Nephron (organoid): ENCODE measurements around the gene LRWD1.

Source experiments
- H3K27ac Mint-ChIP-seq, 3 experiments: 2 replicates each; pipeline ENCODE4 v1.8.0; 2020; ENCODE audit warnings: mixed read lengths in 3 of 3, mild to moderate bottlenecking in 2 of 3, moderate library complexity in 1 of 3
- H3K27me3 Mint-ChIP-seq: 2 replicates; pipeline ENCODE4 v1.8.0; 2021; ENCODE audit warnings: low read depth, mild to moderate bottlenecking, moderate library complexity, mixed read lengths
- H3K36me3 Mint-ChIP-seq: 2 replicates; pipeline ENCODE4 v1.8.0; 2020; ENCODE audit warnings: low read depth, mixed read lengths
- H3K4me1 Mint-ChIP-seq: 2 replicates; pipeline ENCODE4 v1.8.0; 2020; ENCODE audit warnings: mixed read lengths
- H3K4me3 Mint-ChIP-seq, 3 experiments: 2 replicates each; pipeline ENCODE4 v1.8.0; 2020; ENCODE audit warnings: mild to moderate bottlenecking in 3 of 3, mixed read lengths in 3 of 3, moderate library complexity in 2 of 3
- H3K9me3 Mint-ChIP-seq: 2 replicates; pipeline ENCODE4 v1.8.0; 2020; ENCODE audit warnings: mixed read lengths
- CTCF ChIP-seq, 3 experiments: fragments of 200-600 bp; sonication (generic); IDR thresholded peaks; one replicate each; pipeline ENCODE4 v1.5.0; 2021; ENCODE audit warnings: antibody characterized with exemption in 3 of 3; ENCODE audit not compliant: unreplicated experiment in 3 of 3

The LRWD1 gene

GRCh38 chr7:102434039-102434486, 30.7 kb upstream of the LRWD1 start:
- peaks cover 16% of the 10 kb centered on the region for H3K4me1 Mint-ChIP-seq
- H3K36me3 Mint-ChIP-seq, result peaks cover 7% of the 10 kb centered on the region
- no peak for TF ChIP-seq CTCF (IDR thresholded peaks at IDR 0.05; ENCODE audit: unreplicated experiment in 3 of 3)
- no peaks in the 10 kb centered on the region for H3K27me3 Mint-ChIP-seq
- H3K4me3 Mint-ChIP-seq, result peak overlapping the region; percentile 85 to 89 (median 88)
- peak overlapping the region; percentile 46 to 85 (median 85) for H3K27ac Mint-ChIP-seq
- no peaks in the 10 kb centered on the region for H3K9me3 Mint-ChIP-seq

GRCh38 chr7:102436118-102436517, 28.7 kb upstream of the LRWD1 start:
- H3K4me1 Mint-ChIP-seq, result peaks cover 12% of the 10 kb centered on the region
- peaks cover 10% of the 10 kb centered on the region for H3K36me3 Mint-ChIP-seq
- no peaks in the 10 kb centered on the region for H3K9me3 Mint-ChIP-seq
- H3K27ac Mint-ChIP-seq, result no peak overlapping the region
- H3K4me3 Mint-ChIP-seq, result peak overlapping the region; percentile 45 to 70 (median 63)
- no peak for TF ChIP-seq CTCF (IDR thresholded peaks at IDR 0.05; ENCODE audit: unreplicated experiment in 3 of 3)
- H3K27me3 Mint-ChIP-seq, result no peaks in the 10 kb centered on the region

GRCh38 chr7:102439963-102440795, 24.6 kb upstream of the LRWD1 start:
- Mint-ChIP-seq H3K4me3 (no peak overlapping the region), H3K9me3 (no peaks in the 10 kb centered on the region), H3K36me3 (peaks cover 20% of the 10 kb centered on the region), H3K4me1 (peaks cover 5% of the 10 kb centered on the region), H3K27ac (no peak overlapping the region), H3K27me3 (no peaks in the 10 kb centered on the region)
- TF ChIP-seq CTCF (IDR thresholded peaks at IDR 0.05; ENCODE audit: unreplicated experiment in 3 of 3), result no peak

- Mint-ChIP-seq H3K27me3 (no peaks in the 10 kb centered on the region), H3K27ac (no peak overlapping the region), H3K36me3 (peaks cover 14% of the 10 kb centered on the region), H3K9me3 (no peaks in the 10 kb centered on the region), H3K4me3 (no peak overlapping the region), H3K4me1 (peaks cover 5% of the 10 kb centered on the region)
- TF ChIP-seq CTCF (IDR thresholded peaks at IDR 0.05; ENCODE audit: unreplicated experiment in 3 of 3), result no peak
Observed at GRCh38 chr7:102444961-102445673, 19.7 kb upstream of the LRWD1 start.

GRCh38 chr7:102445674-102446071, 19.1 kb upstream of the LRWD1 start:
- Mint-ChIP-seq H3K27ac (no peak overlapping the region), H3K4me3 (no peak overlapping the region), H3K27me3 (no peaks in the 10 kb centered on the region), H3K9me3 (no peaks in the 10 kb centered on the region), H3K36me3 (peaks cover 14% of the 10 kb centered on the region), H3K4me1 (peaks cover 5% of the 10 kb centered on the region)
- no peak for TF ChIP-seq CTCF (IDR thresholded peaks at IDR 0.05; ENCODE audit: unreplicated experiment in 3 of 3)
